ENCODE measurements around the gene ITGB3. TPM values are rescaled to one million over a fixed set of nuclear protein-coding genes. Genes with fewer than 3 reads are reported as not detected.

Gene ITGB3
- total and polyA plus RNA-seq, 3 donors from 2014 or later = 6.9 to 10.3 (median 7.6) TPM

DNA sequence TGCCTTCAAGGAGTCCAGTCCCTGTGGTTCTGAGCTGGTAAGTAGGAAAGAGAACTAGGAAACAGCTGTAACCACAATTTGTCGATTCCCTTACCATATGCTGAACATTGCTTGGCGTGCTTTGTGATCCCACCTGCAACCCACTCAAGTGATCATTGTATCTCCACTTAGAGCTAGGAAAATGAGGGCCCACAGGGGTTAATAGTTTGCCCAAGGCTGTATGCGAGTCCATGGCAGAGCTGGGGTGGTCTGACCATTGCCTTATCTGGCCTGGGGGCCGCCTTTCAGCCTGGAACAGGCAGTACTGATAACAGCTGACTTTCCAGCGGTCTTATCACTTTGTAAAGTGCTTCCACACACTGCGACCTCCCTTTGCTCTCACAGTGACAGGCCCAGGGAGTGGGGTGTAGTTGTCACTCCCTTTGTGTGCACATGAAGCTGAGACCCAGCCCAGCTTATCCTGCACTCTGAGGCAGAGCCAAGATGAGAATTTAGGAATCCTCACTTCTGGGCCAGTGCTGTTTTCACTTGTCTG, 34.7 kb upstream of the ITGB3 start:
- 47 to 67% methylated on average over 6 of the region's 6 CpGs for WGBS, 2 donors
- Histone ChIP-seq H3K27ac (peak overlapping the region in 1 of 2 donors; percentile 35), H3K36me3 (ENCODE audit: low read depth, missing control alignments) (no peaks in the 10 kb centered on the region), H3K4me3 (no peak overlapping the region), H3K9me3 (no peaks in the 10 kb centered on the region), H3K27me3 (no peaks in the 10 kb centered on the region), H3K4me1 (peaks cover 8% of the 10 kb centered on the region)
- DNase-seq = peak; percentile 55
- intact Hi-C loops (cut with DNase I; ENCODE audit: low total_unique reads) = no loop called here
- no peak for TF ChIP-seq POLR2A (IDR thresholded peaks at IDR 0.05)
- TF ChIP-seq, protein P1, sequence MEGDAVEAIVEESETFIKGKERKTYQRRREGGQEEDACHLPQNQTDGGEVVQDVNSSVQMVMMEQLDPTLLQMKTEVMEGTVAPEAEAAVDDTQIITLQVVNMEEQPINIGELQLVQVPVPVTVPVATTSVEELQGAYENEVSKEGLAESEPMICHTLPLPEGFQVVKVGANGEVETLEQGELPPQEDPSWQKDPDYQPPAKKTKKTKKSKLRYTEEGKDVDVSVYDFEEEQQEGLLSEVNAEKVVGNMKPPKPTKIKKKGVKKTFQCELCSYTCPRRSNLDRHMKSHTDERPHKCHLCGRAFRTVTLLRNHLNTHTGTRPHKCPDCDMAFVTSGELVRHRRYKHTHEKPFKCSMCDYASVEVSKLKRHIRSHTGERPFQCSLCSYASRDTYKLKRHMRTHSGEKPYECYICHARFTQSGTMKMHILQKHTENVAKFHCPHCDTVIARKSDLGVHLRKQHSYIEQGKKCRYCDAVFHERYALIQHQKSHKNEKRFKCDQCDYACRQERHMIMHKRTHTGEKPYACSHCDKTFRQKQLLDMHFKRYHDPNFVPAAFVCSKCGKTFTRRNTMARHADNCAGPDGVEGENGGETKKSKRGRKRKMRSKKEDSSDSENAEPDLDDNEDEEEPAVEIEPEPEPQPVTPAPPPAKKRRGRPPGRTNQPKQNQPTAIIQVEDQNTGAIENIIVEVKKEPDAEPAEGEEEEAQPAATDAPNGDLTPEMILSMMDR (IDR thresholded peaks at IDR 0.05) = no peak

DNA sequence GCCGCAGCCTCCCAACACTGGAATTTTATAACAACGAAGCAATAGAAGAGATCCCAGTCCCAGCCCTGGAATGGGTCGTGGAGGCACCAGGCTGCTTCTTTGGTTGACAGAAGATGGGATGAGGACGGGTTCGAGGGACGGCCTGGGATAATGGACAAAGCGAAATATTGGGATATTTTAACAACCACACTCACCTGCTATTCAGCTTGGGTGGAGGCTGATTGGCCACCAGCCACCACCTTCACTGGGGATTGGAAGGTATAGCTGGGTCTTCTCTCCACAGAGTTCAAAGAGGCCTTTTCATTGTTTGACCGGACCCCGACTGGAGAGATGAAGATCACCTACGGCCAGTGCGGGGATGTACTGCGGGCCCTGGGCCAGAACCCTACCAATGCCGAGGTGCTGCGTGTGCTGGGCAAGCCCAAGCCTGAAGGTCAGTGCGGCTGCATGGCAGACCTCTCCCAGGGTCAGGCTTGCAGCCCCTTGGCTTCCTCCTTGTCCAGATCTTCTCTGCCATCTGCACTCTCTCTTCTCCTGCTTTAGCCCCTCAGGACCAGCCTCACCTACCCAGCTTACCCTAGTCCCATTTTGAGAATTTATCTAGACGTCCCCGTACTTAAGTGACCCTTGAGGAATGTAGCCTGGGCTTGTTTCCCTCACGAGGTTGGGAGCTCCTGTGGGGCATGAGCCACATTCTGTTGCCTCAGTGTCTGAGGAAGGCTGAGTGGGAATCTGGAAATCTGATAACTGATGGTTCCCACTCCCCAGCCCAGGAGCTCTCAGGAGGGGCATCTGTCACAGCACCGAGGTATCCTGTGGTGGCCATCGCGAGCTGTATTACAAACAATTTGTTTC, 33.8 kb upstream of the ITGB3 start:
- H3K36me3 ChIP-seq (ENCODE audit: low read depth, missing control alignments) = no peaks in the 10 kb centered on the region

DNA sequence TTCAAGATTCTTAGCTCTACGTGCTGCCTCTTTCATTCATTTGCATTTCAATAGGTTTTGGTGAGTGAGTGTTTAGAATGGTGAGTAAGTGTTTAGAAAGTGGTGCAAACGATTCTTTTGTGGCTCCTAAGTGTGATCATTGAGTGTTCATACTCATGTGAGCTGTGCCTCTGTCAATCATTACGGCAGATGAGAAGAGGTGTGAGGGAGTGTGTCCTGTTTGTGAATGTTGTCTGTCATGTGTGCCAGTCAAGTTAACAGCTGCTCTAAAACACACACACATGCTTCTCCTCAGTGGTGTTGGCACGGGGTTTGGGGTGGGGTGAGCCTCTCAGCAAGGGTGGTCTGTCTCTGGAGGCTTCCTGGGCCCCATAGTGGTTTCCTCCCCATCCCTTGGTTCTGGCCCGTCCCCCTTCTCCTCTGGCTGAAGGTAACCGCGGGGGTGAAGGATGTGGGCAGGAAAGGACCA, 33.1 kb upstream of the ITGB3 start:
- Histone ChIP-seq H3K27me3 (no peaks in the 10 kb centered on the region), H3K36me3 (ENCODE audit: low read depth, missing control alignments) (no peaks in the 10 kb centered on the region), H3K27ac (no peak overlapping the region), H3K4me1 (peaks cover 18% of the 10 kb centered on the region), H3K9me3 (no peaks in the 10 kb centered on the region), H3K4me3 (no peak overlapping the region)
- WGBS, 2 donors = 67 to 76% methylated on average over 7 of the region's 7 CpGs
- intact Hi-C loops (cut with DNase I; ENCODE audit: low total_unique reads) = no loop called here
- no peak for DNase-seq
- no peak for TF ChIP-seq POLR2A (IDR thresholded peaks at IDR 0.05)
- TF ChIP-seq, protein P1 (IDR thresholded peaks at IDR 0.05) = no peak

More for the DNA sequence above, 33.8 kb upstream of the ITGB3 start:
- TF ChIP-seq, protein P1 (IDR thresholded peaks at IDR 0.05) = no peak
- no peak for TF ChIP-seq POLR2A (IDR thresholded peaks at IDR 0.05)
- Histone ChIP-seq H3K27me3 (no peaks in the 10 kb centered on the region), H3K27ac (no peak overlapping the region), H3K4me3 (no peak overlapping the region), H3K4me1 (peaks cover 11% of the 10 kb centered on the region), H3K9me3 (no peaks in the 10 kb centered on the region)
- WGBS, 2 donors = 78 to 87% methylated on average over 21 of the region's 21 CpGs
- DNase-seq = no peak
- intact Hi-C loops (cut with DNase I; ENCODE audit: low total_unique reads) = no loop called here

DNA sequence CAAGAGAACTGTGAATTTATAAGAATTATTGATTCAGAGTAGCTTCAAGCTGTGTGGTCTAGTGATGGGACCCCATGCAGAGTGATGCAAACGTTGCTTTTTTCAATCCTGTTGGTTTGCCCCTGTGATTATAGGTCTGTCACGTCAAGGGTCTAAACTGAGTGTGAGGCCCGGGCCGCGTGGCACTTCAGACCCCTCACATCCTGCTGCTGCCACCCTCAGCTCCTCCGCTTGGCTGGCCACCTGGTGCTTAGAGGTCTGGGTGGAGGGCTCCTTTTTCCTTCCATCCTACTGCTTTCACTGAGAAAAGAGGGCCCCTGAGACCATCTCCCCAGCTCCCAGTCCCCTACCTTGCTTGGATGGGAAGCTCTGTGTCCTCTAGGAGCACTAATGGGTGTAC, 32.5 kb upstream of the ITGB3 start:
- TF ChIP-seq, protein P1 (IDR thresholded peaks at IDR 0.05) = no peak
- TF ChIP-seq POLR2A (IDR thresholded peaks at IDR 0.05) = no peak
- intact Hi-C loops (cut with DNase I; ENCODE audit: low total_unique reads) = no loop called here
- WGBS, 2 donors = 90 to 93% methylated on average over 6 of the region's 6 CpGs

More for the DNA sequence above, 32.5 kb upstream of the ITGB3 start:
- no peaks in the 10 kb centered on the region for H3K27me3 ChIP-seq
- no peak for DNase-seq
- H3K4me1 ChIP-seq = peaks cover 24% of the 10 kb centered on the region
- H3K4me3 ChIP-seq = no peak overlapping the region
- H3K36me3 ChIP-seq (ENCODE audit: low read depth, missing control alignments) = no peaks in the 10 kb centered on the region
- no peak overlapping the region for H3K27ac ChIP-seq
- H3K9me3 ChIP-seq = no peaks in the 10 kb centered on the region
